NCI-H146 treated with DMSO at 0.1 percent for 48 hours (cell line): ENCODE measurements around the gene CHN1.

Experiments
- DNase-seq: peaks from one replicate; lab custom pipeline; 2025; ENCODE audit not compliant: unreplicated experiment; lab: John Stamatoyannopoulos, UW

CHN1 gene

DNA sequence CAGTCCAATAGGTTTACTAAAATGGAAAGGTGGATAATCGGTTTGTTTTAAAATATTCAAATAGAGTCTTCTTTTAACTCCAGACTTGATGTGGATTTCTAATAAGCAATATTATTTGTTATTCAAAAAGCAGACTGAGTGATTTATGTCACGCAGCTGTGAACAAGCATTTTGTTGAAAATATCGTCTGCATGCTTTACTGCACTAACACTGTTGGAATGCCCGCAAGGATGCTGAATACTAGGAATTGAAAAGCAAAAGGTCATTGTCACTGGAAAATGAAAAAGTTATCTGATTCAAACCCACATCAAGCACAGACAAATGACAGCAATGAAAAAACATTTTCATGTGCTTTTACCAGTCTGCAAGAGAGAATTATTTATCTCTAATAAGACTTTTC lies 31.1 kb downstream of the CHN1 start:
- no peak for DNase-seq

DNA sequence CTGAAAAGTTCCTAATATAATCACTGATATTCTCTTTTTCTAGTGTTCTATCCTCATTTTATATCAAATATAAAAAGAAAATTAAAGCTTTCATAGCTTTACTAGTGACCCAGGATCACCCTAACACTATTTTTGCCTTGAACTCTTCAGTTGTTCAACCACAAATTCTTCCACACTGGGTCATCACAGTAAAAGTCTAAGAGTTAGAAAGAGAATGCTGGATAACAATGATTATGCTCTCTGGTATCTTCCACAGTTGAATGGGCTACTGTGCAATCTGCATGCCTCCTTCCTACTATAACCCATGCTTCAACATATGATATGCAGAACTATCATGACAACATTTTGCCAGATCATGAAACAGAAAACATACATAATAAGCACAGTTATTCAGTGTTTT lies 32.3 kb downstream of the CHN1 start:
- no peak for DNase-seq

DNA sequence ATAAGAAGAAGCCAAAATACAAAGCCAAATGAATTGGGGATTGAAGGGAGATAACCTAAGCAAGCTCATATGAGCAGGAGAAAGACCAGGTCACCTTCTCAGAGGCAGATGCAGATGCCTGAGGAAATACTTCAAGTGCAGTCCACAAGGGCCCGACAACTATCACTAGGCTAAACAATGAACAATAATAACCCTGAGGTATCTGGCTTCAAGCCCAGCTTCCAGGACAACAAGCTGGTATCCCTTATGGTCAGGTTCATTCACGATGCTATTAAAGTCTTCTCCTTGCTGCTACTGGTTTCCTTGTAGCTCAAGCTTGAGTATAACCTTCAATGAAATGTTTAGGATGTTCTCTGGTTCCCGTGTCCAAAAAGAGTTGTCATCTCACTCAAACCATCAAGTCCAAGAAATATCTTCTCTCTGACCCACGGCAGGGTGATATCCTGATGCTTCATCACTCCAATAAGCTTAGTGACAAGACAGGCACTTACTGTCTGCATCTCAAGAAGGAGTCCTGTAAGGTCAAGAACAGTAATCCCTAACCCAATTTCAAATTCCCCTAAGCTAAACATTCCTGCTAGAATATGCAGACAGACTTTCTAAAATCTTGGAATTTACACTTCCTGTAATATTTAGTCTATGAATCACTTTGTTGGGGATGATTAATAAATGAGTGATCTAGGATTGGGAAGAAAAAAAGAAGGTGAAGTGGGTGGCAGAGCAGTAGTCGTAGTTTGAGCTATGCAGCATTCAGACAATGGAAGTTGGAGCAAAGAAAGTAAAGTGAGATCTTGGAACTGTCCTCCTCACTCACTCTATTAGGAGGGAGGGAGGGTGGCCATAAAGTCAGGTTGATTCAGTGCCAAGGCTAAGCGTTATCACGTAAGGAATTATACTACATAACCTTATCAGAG lies 33.1 kb downstream of the CHN1 start:
- no peak for DNase-seq

- no peak for DNase-seq
Observed at GRCh38 chr2:174970092-174970491, 35.1 kb downstream of the CHN1 start.

DNA sequence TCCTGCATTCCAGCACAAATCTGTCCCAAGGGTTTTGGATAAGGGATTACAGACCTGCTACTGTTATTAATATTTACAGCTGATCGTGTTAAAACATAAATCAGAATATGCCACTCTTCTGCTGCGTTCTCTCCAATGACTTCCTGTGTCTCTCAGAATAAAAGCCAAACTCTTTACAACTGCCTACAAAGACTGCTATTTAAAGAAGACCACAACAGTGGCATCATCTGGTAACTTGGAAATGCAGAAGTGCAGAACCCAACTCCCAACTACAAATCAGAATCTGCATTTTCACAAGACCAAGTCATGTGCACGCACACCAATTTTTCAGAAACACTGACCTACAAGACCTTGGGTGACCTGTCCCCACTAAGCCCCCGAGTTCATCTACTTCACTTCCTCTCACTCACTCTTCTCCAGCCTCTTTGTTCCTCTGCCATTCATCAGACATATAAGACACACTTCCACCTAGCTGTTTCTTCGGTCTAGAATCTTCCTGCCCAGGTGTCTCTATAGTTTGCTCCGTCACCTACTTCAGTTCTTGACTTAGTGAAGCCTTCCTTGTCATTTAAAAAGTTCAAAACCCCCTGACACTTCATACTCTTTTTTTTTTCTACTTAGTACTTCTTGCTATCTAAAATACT lies 36.0 kb downstream of the CHN1 start:
- DNase-seq, result no peak

- no peak for DNase-seq
Observed at GRCh38 chr2:174967691-174968260, 37.4 kb downstream of the CHN1 start.

GRCh38 chr2:174967086-174967485 lies 38.1 kb downstream of the CHN1 start:
- no peak for DNase-seq

DNA sequence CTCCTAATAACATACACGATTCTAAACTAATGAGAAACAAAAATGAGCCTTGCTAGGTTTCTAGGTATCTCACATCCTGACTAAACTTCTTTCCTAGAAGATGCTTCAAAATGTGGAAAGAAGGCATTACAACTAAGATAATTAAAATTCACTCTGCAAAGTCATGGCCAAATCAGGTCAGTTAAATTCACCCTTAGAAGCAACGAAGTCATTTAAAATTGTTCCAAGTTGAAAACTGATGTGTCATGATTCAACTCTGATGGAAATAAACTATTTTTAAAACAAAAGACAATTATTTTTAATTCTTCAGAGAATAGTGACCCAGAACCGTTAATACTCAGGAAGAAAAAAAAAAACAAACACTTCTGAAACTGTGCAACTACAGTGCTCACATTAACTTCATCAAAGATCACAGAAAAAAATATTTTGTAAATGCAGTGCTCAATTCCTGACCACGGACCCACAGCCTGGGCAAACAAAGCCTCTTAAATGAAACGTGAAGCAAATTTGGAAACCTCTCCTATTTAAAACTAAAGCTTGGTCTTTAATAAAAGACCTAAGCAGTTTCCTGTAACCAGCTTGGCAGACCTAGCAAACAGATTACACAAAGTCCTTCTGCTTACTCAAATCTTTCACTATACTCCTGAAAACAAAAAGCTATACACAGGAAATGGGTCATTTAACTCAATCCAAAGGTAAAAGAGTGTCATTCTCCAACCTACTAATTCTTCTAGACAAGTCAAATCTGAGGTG lies 39.0 kb downstream of the CHN1 start:
- DNase-seq, result no peak

- DNase-seq, result no peak
Observed at GRCh38 chr2:174965551-174965950, 39.6 kb downstream of the CHN1 start.

- DNase-seq, result no peak
Observed at GRCh38 chr2:174964404-174964803, 40.8 kb downstream of the CHN1 start.

DNA sequence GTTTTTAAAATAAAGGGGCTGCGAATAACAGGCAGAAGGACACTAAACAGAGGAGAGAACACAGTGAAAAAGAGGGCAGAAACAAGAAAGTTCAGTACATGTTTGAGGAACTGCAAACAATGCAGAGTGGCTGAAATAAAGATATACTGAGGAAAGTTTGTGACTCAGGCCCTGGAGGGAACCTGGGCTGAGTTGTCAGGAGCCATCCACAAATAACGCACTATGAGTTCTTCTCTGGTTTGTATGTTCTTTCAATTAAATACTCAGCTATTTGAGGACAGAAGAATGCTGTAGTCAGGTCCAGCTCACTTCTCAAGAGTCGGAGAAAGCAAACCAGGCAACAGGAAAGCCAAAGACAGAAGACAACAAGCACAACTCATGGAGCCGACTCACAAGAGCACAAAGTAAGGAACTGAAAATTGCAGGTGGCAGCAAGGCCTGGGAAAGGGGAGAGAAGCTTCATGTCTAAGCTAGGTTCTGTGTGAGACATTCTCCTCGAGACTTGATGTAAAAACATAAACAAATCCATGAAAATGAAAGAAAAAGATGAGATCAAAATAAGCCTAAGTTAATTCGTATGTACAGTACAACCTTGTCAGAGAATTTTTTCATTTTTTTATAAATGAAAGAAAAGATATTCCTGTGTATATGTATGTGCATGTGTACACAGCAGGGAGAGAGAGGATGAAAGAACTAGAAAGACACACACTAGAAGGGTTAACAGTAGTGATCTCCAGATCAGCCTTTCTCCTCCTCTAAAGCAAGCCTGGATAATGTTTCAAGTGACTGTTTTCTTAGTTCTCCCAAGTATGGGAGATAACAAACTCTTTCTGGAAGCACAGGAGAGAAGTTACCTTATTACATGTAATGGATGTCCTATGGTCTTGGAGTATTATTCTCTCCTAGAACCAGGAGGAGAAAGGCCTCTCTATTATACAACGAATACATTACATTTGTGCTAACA lies 41.5 kb downstream of the CHN1 start:
- no peak for DNase-seq

GRCh38 chr2:174959787-174960186 lies 45.4 kb downstream of the CHN1 start:
- DNase-seq, result no peak

DNA sequence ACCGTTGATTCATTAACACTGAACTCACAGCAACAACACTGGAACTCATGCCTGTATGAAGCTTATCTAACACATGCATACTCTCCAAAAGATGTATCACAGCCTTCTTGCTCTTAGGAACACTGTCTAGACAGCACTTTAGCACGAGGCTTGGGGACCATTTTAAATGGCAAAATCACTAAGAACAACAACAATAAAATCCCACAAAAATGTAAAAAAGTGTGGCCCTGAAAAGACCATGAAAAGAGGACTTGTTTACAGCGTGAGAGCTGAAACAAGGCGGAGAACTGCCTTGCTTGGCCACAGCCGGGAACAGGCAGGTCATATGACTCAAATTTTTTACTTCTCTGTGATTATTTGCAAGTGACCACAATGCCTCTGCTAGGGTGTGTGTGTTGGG lies 48.1 kb downstream of the CHN1 start:
- DNase-seq, result no peak

DNA sequence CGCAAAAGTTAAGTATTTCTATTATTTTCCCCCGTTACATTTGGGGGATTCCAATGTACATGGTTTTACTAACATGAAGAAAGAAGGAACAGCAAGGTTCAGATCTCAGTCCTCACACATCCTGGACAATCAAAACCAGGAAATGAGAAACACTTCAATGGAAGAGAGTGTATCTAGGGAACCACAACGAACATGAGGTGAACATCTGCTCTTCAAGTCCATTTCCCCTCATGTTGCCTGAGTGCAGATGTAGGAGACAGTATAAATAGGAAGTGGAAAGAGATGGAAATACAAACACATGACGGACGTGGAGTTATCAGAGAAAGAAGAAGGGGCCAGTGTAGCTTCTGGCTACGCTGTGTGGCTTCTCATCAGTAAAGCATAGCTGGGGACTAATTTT lies 52.6 kb downstream of the CHN1 start:
- peak; percentile 10 for DNase-seq

DNA sequence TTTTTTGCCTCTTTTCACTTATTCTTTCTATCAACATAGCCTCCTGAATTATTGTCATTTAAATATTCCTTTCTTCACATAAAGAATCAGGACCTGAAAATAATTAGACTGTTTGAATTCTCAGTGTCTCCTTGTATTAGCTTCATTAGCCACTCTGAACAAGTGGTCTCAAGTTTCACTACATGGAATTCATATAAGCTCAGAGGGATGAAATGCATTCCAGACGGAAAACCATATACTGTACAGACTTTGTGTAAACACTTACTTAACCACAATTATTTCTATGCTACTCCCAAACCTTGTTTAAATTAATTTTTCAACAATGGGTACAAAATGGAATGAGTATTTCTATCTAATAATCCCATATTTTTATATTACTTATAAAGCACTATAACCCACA lies 53.4 kb downstream of the CHN1 start:
- no peak for DNase-seq

- DNase-seq, result no peak
Observed at GRCh38 chr2:174949988-174950687, 55.0 kb downstream of the CHN1 start.

DNA sequence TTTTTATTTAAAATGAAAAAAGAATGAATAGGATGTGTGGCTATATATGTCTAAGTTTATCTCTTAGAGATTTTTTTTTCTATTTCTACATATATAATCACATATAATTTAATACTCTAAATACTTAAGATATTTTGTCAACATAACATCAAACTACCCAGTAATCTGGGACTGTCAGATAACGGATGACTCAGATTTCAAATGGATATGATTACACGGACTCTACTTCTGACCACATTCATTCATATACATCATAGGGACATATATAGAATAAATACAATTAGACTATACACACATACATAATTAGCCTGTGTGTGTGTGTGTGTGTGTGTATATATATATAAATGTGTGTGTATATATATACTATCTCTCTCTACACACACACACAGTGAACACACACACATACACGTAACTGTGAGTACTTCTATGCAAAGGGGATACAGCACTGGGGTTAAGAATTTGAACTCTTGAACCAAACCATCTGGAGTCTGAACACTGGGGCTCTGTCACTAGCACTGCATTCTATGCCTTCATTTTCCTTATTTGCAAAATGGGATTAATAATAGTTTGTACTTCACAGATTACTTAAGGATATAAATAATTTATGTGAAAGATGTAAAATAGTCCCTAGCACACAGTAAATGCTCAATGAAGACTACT lies 59.5 kb downstream of the CHN1 start:
- no peak for DNase-seq

GRCh38 chr2:174939046-174939445 lies 66.1 kb downstream of the CHN1 start:
- peak; percentile 32 for DNase-seq

DNA sequence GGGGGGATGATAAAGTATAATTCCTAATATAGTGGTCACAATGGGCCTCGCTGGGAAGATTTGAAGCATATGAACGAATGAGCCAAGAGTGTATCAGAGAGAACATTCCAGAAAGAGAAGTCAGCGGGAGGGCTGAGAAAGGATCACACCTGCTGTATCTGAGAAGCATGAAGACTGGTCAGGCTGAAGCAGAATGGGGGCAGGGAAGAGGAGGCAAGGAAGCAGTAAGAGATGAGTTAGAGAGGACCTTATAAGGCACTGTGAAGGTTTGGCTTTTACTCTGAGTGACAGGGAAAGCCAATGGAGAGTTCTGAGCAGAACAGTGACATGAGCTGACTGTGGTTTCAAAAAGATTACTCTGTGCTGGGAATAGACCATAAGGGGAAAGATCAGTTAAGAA lies 73.5 kb downstream of the CHN1 start:
- no peak for DNase-seq
